Measurements from ENCODE around the gene PSME2.
A peak's percentile ranks its signal among the peaks of the same experiment; 100 is the strongest.

The PSME2 gene

DNA sequence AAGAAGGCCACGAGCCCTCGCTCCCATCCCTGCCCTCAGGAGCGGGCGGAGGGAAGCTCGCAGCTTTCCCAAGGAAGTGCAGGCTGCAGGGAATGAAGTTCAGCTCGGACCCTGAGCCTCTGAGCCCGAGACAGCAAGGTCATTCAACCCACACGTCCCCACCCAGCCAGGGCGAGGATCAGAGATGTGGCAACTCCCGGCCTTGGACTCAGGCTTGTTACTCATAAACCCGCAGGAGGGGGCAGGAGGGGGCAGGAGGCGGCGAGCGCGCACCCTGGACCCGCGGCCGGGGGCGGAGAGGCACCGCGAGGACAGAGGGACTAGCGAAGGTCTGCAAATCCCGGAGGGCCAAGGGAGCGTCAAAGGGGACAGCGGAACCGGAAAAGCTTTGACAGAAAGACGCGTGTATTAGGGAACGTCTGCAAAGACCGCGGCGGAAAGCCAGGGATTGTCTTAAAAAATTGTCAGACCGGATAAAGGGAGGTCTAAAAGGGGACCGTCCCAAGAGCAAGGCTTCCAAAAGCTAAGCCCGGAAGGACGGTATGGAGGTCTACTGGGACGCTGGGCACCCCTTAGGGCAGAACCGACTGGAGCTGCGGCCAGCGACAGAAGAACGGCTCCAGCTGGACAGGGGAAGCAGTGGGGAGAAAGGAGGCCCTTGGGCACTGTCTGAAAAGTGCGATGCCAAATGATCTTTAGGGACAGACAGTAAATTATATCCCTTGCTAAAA lies 32.4 kb downstream of the PSME2 start (continued):
- TF ChIP-seq, protein P1, sequence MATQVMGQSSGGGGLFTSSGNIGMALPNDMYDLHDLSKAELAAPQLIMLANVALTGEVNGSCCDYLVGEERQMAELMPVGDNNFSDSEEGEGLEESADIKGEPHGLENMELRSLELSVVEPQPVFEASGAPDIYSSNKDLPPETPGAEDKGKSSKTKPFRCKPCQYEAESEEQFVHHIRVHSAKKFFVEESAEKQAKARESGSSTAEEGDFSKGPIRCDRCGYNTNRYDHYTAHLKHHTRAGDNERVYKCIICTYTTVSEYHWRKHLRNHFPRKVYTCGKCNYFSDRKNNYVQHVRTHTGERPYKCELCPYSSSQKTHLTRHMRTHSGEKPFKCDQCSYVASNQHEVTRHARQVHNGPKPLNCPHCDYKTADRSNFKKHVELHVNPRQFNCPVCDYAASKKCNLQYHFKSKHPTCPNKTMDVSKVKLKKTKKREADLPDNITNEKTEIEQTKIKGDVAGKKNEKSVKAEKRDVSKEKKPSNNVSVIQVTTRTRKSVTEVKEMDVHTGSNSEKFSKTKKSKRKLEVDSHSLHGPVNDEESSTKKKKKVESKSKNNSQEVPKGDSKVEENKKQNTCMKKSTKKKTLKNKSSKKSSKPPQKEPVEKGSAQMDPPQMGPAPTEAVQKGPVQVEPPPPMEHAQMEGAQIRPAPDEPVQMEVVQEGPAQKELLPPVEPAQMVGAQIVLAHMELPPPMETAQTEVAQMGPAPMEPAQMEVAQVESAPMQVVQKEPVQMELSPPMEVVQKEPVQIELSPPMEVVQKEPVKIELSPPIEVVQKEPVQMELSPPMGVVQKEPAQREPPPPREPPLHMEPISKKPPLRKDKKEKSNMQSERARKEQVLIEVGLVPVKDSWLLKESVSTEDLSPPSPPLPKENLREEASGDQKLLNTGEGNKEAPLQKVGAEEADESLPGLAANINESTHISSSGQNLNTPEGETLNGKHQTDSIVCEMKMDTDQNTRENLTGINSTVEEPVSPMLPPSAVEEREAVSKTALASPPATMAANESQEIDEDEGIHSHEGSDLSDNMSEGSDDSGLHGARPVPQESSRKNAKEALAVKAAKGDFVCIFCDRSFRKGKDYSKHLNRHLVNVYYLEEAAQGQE (tag by site-specific recombination; IDR thresholded peaks at IDR 0.05): peak; percentile 83
- TF ChIP-seq ZBTB8A (tag by site-specific recombination; IDR thresholded peaks at IDR 0.05) (0 out of 2 replicates have a peak, but pooled peaks have one; percentile 38), ZNF112 (tag by site-specific recombination; IDR thresholded peaks at IDR 0.05) (no peak), HIC1 (tag by site-specific recombination; IDR thresholded peaks at IDR 0.05) (no peak; the same call in 1 of the 2 replicates), ZEB2 (tag by site-specific recombination; IDR thresholded peaks at IDR 0.05) (peak; percentile 77), ZNF658 (tag by site-specific recombination; IDR thresholded peaks at IDR 0.05) (no peak), KLF1 (tag by site-specific recombination; IDR thresholded peaks at IDR 0.05) (peak; percentile 45; the same call in 1 of the 2 replicates), SP2 (tag by site-specific recombination; IDR thresholded peaks at IDR 0.05) (peak; percentile 53), ZSCAN4 (tag by site-specific recombination; IDR thresholded peaks at IDR 0.05) (no peak), SCRT2 (tag by site-specific recombination; IDR thresholded peaks at IDR 0.05) (no peak), FEZF1 (tag by site-specific recombination; IDR thresholded peaks at IDR 0.05) (no peak), ZNF23 (tag by site-specific recombination; IDR thresholded peaks at IDR 0.05; ENCODE audit: borderline replicate concordance) (no peak), ZNF548 (tag by site-specific recombination; IDR thresholded peaks at IDR 0.05) (no peak), ZNF423 (tag by site-specific recombination; IDR thresholded peaks at IDR 0.05) (peak; percentile 87), KLF16 (tag by site-specific recombination; IDR thresholded peaks at IDR 0.05) (0 out of 2 replicates have a peak, but pooled peaks have one; percentile 27), ZNF426 (tag by site-specific recombination; IDR thresholded peaks at IDR 0.05) (no peak), ZNF280C (tag by site-specific recombination; IDR thresholded peaks at IDR 0.05) (no peak), ZNF292 (tag by site-specific recombination; IDR thresholded peaks at IDR 0.05; ENCODE audit: borderline replicate concordance, low read depth) (no peak), TRIM28 (IDR thresholded peaks at IDR 0.05; ENCODE audit: borderline replicate concordance, low read length) (no peak; the same call in 1 of the 2 replicates), ZNF560 (tag by site-specific recombination; IDR thresholded peaks at IDR 0.05; ENCODE audit: borderline replicate concordance) (no peak), ZNF211 (tag by site-specific recombination; IDR thresholded peaks at IDR 0.05; ENCODE audit: low read depth) (no peak), BCL11B (tag by site-specific recombination; IDR thresholded peaks at IDR 0.05; ENCODE audit: low read depth) (no peak), ZNF239 (tag by site-specific recombination; IDR thresholded peaks at IDR 0.05) (peak; percentile 90), ZNF354C (tag by site-specific recombination; IDR thresholded peaks at IDR 0.05; ENCODE audit: borderline replicate concordance, low read depth) (no peak), ZNF704 (tag by site-specific recombination; IDR thresholded peaks at IDR 0.05) (no peak), ZNF26 (tag by site-specific recombination; IDR thresholded peaks at IDR 0.05) (no peak)
- TF ChIP-seq, protein P2, sequence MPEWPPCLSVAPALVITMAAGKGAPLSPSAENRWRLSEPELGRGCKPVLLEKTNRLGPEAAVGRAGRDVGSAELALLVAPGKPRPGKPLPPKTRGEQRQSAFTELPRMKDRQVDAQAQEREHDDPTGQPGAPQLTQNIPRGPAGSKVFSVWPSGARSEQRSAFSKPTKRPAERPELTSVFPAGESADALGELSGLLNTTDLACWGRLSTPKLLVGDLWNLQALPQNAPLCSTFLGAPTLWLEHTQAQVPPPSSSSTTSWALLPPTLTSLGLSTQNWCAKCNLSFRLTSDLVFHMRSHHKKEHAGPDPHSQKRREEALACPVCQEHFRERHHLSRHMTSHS (tag by site-specific recombination; IDR thresholded peaks at IDR 0.05): no peak
